CD4-positive, alpha-beta T cell (primary cell): ENCODE measurements around the gene HAUS1. TPM values are rescaled to one million over a fixed set of nuclear protein-coding genes. Genes with fewer than 3 reads are reported as not detected.

Experiments used
- ATAC-seq: fragments of 200-7000 bp; cut with Tn5 transposase; one replicate; pipeline ENCODE4 v1.10.0; 2022; ENCODE audit warnings: mild to moderate bottlenecking; ENCODE audit not compliant: poor library complexity
- CTCF ChIA-PET: fragments of 350-600 bp; sonication (Branson Sonifier 250); formaldehyde crosslinking; loops from one replicate; lab custom pipeline; 2021; ENCODE audit warnings: antibody characterized with exemption, inconsistent platforms; lab: Charles Lee
- POLR2A ChIA-PET: fragments of 350-600 bp; sonication (Branson Sonifier 250); formaldehyde crosslinking; loops from one replicate; lab custom pipeline; 2021; ENCODE audit warnings: antibody characterized with exemption, inconsistent platforms; lab: Charles Lee
- DNase-seq, 14 experiments: peaks; one replicate each; pipeline ENCODE4 v3.0.0-alpha.2; 2013 to 2020; ENCODE audit warnings: mixed read lengths in 2 of 14
- H3K27ac ChIP-seq, 2 donors: one replicate each; pipeline versions ENCODE4 v1.5.1 to v1.7.0; 2013; ENCODE audit warnings: low read length in 2 of 2, low read depth in 1 of 2, mild to moderate bottlenecking in 1 of 2
- H3K27me3 ChIP-seq, 2 experiments: 1 replicate in 1 of 2; 2 replicates in 1 of 2; pipeline versions ENCODE4 v1.6.1 to v1.7.0; 2013; ENCODE audit warnings: low read length in 2 of 2, control low read depth in 1 of 2, mild to moderate bottlenecking in 1 of 2, moderate library complexity in 1 of 2; ENCODE audit not compliant: insufficient read depth in 2 of 2, control insufficient read depth in 1 of 2
- H3K36me3 ChIP-seq: one replicate; pipeline ENCODE4 v1.6.1; 2013; ENCODE audit warnings: low read length, control low read depth; ENCODE audit not compliant: insufficient read depth
- H3K4me1 ChIP-seq: one replicate; pipeline ENCODE4 v1.6.1; 2013; ENCODE audit warnings: low read length, control low read depth; ENCODE audit not compliant: insufficient read depth
- H3K4me3 ChIP-seq: one replicate; pipeline ENCODE4 v1.5.1; 2013; ENCODE audit warnings: mild to moderate bottlenecking, low read length, moderate library complexity
- H3K9me3 ChIP-seq, 2 experiments: 1 replicate in 1 of 2; 2 replicates in 1 of 2; pipeline versions ENCODE4 v1.6.1 to v1.7.0; 2013; ENCODE audit warnings: low read length in 2 of 2, mild to moderate bottlenecking in 2 of 2, control low read depth in 1 of 2, moderate library complexity in 1 of 2; ENCODE audit not compliant: control insufficient read depth in 1 of 2, insufficient read depth in 1 of 2
- H3K27ac Mint-ChIP-seq: one replicate; pipeline ENCODE4 v1.8.0; 2020; ENCODE audit warnings: mixed read lengths
- H3K27me3 Mint-ChIP-seq: one replicate; pipeline ENCODE4 v1.8.0; 2021; ENCODE audit warnings: mixed read lengths
- H3K36me3 Mint-ChIP-seq: one replicate; pipeline ENCODE4 v1.8.0; 2021; ENCODE audit warnings: low read depth, mixed read lengths
- H3K4me1 Mint-ChIP-seq: one replicate; pipeline ENCODE4 v1.8.0; 2021; ENCODE audit warnings: low read depth, mixed read lengths
- H3K4me3 Mint-ChIP-seq: one replicate; pipeline ENCODE4 v1.8.0; 2020; ENCODE audit warnings: mild to moderate bottlenecking, mixed read lengths
- H3K9me3 Mint-ChIP-seq: one replicate; pipeline ENCODE4 v1.8.0; 2020; ENCODE audit warnings: mixed read lengths
- CTCF ChIP-seq: fragments of 200-600 bp; IDR thresholded peaks from one replicate; pipeline ENCODE4 v1.8.0; 2022; ENCODE audit warnings: antibody characterized with exemption, mild to moderate bottlenecking
- intact Hi-C, 2 experiments: fragments of 100-400 bp; cut with DNase I in 1 of 2; cut with micrococcal nuclease in 1 of 2; formaldehyde crosslinking; loops; one replicate each; pipeline versions ENCODE4 v1.15.1 to v1.9.0; 2023 to 2025; cut with DNase I, micrococcal nuclease
- total RNA-seq, 174 experiments: library from RNA in 2 of 174; stranded (reverse) in 2 of 174; gene quantifications; one replicate each; pipeline ENCODE4 v1.2.3 and lab custom pipeline; 2021 to 2026

Gene HAUS1
- total RNA-seq, 2 experiments from 2014 or later = 8.8 to 10.8 TPM

- intact Hi-C loops = no loop called here
- ATAC-seq (no peak), DNase-seq (peak in 1 of 14 experiments; percentile 9)
- no peak overlapping the region for H3K27ac Mint-ChIP-seq
- no peaks in the 10 kb centered on the region for H3K9me3 Mint-ChIP-seq
- H3K4me1 Mint-ChIP-seq = peaks cover 41% of the 10 kb centered on the region
- Histone ChIP-seq H3K4me1 (peaks cover 42% of the 10 kb centered on the region), H3K36me3 (no peaks in the 10 kb centered on the region), H3K9me3 (no peaks in the 10 kb centered on the region), H3K27ac (no peak overlapping the region), H3K4me3 (no peak overlapping the region), H3K27me3 (no peaks in the 10 kb centered on the region)
- TF ChIP-seq CTCF = no peak
- no peaks in the 10 kb centered on the region for H3K27me3 Mint-ChIP-seq
- H3K36me3 Mint-ChIP-seq = no peaks in the 10 kb centered on the region
- H3K4me3 Mint-ChIP-seq = peak overlapping the region; percentile 23
- POLR2A ChIA-PET = no interaction called here
- CTCF ChIA-PET = interaction anchor here (1.1 kb wide), 1 partner anchor 69 kb away, joined by 4 read pairs; no protein-coding TSS in a partner anchor
These were observed 35.4 kb upstream of the HAUS1 start for GRCh38 chr18:46068763-46069162.

GRCh38 chr18:46069524-46069923, 34.7 kb upstream of the HAUS1 start:
- ChIA-PET CTCF (interaction anchor here (1.1 kb wide), 1 partner anchor 70 kb away, joined by 4 read pairs; no protein-coding TSS in a partner anchor), POLR2A (no interaction called here)
- Histone ChIP-seq H3K27ac (no peak overlapping the region), H3K4me3 (no peak overlapping the region), H3K36me3 (no peaks in the 10 kb centered on the region), H3K9me3 (no peaks in the 10 kb centered on the region), H3K27me3 (no peaks in the 10 kb centered on the region), H3K4me1 (peaks cover 42% of the 10 kb centered on the region)
- peaks cover 44% of the 10 kb centered on the region for H3K4me1 Mint-ChIP-seq
- TF ChIP-seq CTCF = no peak
- H3K36me3 Mint-ChIP-seq = no peaks in the 10 kb centered on the region
- no peak for ATAC-seq
- no peak overlapping the region for H3K27ac Mint-ChIP-seq
- no peaks in the 10 kb centered on the region for H3K9me3 Mint-ChIP-seq
- no peaks in the 10 kb centered on the region for H3K27me3 Mint-ChIP-seq
- intact Hi-C loops = no loop called here
- no peak for DNase-seq
- peak overlapping the region; percentile 42 for H3K4me3 Mint-ChIP-seq

- TF ChIP-seq CTCF = no peak
- ChIA-PET CTCF (no interaction called here), POLR2A (interaction anchor here (1.6 kb wide), 1 partner anchor 383 kb away, joined by 4 read pairs; no protein-coding TSS in a partner anchor)
- H3K27ac Mint-ChIP-seq = peak overlapping the region; percentile 34
- peaks cover 44% of the 10 kb centered on the region for H3K4me1 Mint-ChIP-seq
- no peak for ATAC-seq
- Histone ChIP-seq H3K36me3 (no peaks in the 10 kb centered on the region), H3K27ac (no peak overlapping the region), H3K27me3 (no peaks in the 10 kb centered on the region), H3K4me3 (no peak overlapping the region), H3K9me3 (no peaks in the 10 kb centered on the region), H3K4me1 (peaks cover 42% of the 10 kb centered on the region)
- H3K27me3 Mint-ChIP-seq = no peaks in the 10 kb centered on the region
- no peaks in the 10 kb centered on the region for H3K9me3 Mint-ChIP-seq
- intact Hi-C loops = loop anchor here (5.0 kb wide), 2 partner anchors 148 to 448 kb away; no protein-coding TSS in a partner anchor
- peak overlapping the region; percentile 80 for H3K4me3 Mint-ChIP-seq
- DNase-seq = no peak
- H3K36me3 Mint-ChIP-seq = no peaks in the 10 kb centered on the region
These were observed 34.0 kb upstream of the HAUS1 start for GRCh38 chr18:46070232-46070631.
